Kidney capillary endothelial cell (primary cell): ENCODE measurements around the gene ETV5.
"Not testable (repeated sequence)": the region's sequence is repeated elsewhere in the genome, so short reads cannot be mapped to it uniquely, and the experiment has no call there.

Experiments used
- DNase-seq: peaks from one replicate; pipeline ENCODE4 v3.0.0-alpha.2; 2018; ENCODE audit warnings: low spot score

ETV5 gene

DNA sequence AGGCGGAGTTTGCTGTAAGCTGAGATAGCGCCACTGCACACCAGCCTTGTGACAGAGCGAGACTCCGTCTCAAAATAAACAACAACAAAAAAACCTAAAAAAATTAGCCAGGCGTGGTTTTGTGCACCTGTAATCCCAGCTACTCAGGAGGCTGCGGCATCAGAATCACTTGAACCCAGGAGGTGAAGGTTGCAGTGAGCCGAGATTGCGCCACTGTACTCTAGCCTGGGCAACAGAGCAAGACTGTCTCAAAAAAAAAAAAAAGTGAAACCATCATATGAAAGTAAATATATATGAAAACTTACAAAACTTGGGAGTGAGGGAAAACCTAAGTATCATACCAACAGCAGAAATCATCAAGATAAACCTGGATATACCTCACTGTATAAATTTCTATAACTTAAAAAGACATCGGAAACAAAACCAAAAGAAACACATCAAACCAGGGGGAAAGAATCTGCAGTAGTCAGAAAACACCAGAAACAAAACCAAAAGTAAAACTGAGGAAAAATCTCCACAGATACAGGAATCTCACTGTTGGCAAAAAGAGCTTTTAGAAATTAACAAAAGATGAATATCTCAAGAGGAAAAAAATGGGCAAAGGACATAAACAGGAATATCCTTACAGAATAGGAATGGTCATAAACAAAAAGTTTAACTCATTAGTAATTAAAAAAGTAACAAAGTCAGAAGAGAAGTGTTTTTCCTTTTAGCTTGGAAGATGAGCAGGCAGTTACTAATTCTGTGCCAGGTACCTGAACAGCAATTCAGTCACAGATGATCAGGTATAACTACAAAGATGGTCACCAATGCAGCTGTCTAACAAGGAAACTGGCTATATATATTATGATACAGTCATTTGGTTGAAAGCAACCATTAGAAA lies 41.3 kb downstream of the ETV5 start:
- no peak for DNase-seq

DNA sequence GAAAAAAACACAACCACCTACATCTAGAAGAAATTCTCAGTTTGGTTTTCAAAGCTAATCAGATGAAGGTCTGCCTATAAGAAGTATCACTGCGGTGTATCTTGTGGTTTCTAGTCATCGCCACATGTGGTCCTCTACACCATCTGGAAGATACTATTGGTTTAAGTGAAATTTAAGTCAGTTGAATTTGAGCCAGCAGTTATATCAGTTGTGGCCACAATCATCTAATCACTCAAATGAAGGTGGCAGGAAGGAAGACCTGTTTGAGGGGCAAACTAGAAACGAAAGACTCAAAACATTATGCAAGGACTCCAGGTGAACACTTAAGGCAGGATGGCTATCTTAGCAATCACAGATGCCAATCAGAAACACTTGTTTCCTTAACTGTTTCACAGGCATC lies 48.7 kb downstream of the ETV5 start:
- no peak for DNase-seq

DNA sequence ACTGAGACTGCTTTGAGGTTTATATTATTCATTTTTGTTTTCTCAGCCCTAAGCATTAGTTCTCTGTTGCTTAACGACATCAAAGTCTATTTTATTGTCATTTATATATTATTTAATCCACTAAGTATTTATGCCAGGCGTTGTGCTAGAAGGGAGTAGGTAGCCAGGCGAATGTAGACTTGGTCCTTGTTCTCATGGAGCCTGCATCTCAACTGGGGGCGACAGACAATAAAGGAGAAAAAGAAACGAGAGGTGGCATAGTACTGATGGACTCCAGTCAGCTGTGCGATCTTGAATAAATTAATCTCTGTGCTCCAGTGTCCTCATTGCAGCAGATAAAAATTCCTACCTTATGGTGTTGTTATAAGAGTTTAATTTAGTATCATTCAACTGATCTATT lies 49.7 kb downstream of the ETV5 start:
- DNase-seq: no peak

DNA sequence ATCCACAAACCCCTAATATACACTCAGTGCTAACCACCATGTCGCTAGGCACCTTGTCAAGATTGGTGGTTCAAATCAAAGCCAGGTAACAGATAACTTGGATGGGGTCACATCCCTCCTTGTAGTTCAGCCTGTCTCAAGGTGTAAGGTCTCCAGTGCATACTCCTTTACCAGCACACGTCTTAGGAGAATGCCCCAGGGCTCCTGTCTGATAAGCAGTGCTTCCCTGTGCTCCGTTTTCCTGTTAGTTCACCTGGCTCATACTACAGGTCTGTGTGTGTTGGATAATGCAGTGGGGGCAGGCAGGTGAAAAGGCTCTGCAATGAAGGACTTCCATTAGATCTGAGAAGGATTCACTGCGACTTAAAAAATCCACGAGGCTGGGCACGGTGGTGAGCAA lies 50.7 kb downstream of the ETV5 start:
- no peak for DNase-seq

DNA sequence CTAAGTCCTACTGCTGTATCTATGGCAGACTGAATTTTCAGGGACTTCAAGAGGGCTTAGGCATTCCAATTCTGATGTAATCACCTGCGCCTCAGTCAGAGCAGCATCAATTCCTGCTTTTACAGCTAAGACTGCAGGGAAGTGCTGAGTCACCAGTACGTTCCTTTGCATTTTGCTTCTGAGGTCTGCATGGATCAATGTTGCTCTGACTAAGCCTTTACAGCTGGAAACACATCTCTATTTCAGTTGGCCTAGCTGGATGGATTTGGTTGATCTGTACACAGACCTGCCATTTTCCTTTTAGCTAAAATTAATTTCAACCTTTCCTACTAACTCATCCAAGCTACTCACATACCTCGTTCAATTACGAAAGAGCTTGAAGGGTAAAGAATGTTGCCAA lies 51.3 kb downstream of the ETV5 start:
- no peak for DNase-seq

DNA sequence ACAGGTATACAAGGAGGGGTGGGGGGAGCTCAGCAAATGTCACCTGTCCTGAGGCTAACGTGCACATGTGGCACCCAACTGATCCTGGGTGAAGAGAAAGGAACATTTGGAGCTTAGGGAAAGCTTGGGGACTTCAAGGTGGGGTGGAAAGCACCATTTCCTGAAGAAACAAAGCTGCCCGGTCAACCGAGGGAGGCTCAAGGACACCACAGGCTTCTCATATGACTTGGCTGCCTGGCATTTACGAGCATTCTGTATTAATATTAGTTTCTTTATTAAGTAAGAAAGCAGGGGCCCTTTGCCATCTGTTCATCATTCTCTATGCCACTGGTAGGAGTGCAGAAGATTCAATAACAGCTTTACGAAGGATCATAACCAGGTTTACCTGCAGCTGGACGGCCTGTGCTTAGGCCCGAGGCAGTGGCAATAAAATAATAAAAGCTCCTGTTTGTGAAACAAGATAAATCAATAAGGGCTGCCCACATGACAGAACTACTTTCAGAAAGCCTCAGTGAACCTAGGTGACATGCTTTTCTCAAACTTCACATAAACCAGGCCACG lies 54.0 kb downstream of the ETV5 start:
- no peak for DNase-seq

DNA sequence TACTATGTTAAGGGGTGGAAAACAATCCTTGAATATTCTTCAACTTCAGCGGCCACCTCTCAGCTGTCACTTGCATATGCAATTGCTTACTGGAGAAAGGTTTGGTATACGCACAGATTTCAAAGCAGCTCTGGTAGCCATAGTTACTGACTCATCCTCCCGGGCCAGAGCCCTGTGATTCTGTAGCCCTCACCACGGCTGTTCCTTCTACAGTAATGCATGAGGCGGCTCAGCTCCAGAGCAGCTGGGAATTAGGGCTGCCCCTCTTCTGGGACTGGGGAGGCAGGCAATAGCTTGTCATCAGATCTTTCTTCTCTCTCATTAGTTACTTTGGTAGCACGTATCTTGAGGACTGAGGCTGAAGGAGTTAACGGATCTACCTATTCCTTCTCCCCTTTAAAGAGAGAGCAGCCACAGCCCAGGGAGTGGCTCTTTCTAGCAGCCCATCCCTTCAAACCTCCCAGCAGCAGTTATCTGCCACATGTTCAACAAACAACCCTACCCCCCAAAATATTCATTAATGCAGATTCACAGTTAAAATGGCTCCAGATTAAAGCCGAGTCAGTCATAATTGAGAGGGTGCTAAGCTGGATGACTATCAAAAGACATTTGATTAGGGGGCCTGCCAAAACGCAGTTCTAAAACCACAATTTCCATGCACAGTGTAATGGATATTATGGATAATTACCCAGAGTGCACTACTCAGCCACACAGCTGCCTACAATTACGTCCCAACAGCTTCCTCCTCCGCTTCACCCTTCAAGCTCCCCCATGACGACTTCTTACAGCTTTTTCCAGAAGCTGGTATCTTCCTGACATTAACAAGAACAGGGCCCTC lies 54.7 kb downstream of the ETV5 start:
- DNase-seq: no peak

DNA sequence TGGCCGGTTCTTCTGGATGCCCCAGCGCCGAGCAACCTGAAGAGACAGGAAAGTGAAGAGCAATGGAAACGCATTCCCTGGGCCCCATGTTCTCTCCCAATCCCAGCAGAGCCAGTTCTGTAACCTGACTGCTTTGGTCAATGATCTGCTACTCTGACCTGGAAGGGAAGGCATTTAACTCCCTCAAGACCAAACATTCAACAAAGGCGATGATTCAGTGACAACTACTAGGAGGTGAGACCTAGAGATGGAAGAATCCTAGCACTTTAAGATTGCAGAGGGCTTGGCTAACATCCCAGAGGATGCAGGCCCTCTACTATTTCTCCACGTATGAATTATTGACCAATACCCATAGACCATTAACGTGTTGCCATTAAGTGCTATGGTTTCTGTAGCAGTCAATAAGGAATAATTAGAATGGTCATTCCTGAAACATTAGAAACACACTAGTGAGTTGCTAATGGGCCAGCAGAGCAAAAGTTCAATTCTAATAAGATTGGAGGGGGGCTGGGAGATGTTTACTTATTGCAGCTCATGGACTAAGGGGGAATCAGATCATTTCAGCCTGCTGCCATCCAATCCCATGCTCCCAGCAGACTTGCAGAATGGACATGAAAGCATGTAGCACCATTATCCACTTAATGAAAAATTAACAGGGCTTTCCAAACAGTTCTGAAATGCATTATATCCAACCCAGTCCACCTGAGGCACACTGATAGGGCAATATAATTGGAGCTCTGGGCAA lies 56.6 kb downstream of the ETV5 start:
- no peak for DNase-seq

DNA sequence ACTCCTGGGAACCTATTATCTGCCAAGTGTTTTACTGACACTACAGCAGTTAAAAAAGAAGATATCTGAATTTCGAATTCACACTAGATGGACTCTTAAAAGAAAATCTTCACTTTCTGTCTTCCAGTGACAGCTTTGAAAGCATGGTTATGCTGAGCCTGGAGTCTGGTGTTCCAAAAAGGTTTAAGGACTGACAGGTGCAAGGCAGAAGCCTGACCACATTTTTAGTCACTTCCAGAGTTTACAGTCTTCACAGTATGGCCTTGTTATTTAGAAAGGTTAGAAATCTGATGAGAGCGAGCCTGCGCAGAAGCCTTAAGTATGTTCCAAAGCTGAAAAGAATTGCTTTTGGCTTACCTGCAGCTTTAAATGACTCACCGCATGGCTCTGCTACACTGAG lies 59.9 kb downstream of the ETV5 start:
- no peak for DNase-seq

DNA sequence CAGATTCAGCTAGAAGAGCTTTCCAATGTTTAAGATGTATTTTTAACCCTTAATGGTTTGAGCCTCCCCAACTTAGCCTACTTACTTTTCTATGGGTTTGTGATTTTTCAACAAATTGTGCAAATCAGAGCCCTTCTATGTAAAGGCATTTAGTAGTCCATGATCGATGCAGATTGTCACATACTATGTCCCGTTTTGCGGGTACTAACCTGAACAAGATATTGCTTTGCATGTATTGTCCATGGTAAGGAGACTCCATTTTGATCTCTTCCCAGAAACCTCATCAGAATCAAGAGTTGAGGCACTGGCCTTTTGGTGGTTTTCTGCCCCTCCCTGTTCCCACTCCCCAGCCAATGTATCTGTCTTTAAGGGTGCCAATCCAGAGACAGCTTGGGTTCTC lies 60.8 kb downstream of the ETV5 start:
- no peak for DNase-seq

DNA sequence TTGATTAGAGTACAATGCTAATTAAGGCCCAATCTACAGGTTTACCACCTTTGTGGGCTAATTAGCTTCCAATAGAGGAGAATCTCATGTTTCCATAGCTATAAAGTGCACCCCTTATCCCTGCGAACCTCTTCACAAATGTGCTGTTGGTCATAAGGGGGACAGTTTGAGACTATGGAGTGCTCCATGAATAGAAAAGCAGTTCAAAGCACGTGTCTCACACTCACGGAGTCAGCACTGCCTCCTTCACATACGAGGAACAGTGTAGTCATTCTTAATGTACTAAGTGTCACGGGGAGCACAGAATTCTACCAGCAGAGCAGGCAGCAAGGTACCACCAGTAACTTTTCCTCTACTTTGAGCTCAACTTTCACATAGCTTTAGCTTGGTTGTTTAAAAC lies 62.1 kb downstream of the ETV5 start:
- DNase-seq: no peak

DNA sequence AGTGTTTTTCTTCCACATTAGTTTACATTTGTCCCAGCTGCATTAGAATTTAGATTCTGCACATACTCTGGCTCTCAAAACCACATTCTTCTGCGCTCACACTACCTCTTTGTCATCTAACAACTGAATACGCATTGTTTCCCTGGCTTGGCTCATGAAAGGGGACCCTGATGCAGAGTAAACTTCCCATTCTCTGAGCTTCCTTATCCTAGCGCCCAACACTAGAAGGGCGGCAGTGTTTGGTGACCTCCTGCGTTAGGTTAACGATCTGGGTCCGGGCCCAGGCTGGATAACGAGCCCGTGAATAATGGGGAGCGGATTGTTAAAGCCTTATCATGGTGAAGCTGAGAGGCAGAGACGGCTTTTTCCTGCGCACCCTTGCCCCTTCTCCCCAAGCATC lies 63.9 kb downstream of the ETV5 start:
- no peak for DNase-seq

DNA sequence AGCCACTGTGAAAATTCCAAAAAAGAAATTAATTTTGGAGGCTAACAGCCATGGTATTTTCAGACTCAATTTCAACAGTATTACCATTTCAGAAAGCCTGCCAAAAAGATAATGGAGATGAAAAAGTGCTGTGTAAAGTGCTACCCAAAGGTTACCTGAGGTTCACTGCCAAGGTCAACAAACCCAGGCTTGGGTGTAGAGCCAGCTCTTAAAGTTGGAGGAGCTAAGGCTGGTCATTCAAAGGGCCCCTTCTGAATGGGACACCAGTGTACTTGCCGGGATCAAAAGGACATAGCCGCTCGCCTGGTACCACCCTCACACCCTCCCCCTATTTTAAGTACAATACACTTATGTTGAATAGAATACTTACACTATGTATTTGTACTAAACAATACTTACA lies 64.5 kb downstream of the ETV5 start:
- no peak for DNase-seq

DNA sequence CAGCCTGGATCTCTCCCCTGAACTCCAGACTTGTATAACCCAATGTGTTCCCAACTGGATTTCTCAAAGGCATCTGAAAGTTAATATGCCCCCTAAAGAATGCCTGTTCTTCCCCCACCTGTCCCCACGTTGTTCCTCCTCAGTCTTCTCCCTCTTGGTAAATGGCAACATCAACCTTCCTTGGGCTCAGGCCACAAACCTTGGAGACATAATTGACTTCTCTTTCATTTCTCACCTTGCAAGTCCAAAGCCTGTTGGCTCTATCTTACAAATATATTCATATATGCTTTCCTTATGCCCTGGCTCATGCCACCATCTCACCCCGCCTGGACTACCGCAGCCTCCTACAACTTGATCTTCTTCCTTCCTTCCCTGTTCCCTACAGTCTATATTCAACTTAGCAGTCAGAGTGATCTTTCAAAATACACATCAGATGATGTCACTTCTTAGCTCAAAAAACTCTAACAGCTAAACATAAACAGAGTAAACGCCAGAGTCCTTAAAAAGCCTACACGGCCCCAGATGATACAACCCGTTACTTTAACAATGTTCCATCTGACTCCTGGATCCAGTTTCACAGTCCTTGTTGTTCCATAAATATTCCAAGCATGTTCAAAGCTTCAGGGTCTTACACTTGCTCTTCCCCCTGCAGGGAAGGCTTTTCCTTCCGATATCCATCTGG lies 66.2 kb downstream of the ETV5 start:
- DNase-seq: no peak

DNA sequence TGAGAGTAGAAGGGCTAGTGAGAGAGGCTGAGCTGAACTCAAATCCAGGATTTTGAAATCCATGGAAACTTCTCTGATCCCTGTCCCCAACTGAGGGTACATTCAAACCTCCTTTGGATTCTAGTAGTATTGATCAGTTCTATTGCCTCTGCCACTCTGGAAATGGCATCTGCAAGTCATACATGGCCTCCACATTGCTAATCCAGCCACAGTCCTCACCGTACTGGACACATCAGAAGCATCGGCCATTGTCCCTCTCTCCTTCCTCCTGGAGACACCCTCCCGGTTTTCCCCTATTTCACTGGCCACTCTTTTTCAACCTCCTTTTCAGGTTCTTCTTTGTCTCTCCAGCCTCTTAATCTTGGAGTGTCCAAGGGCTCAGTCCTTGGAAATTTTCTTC lies 66.9 kb downstream of the ETV5 start:
- DNase-seq: no peak

DNA sequence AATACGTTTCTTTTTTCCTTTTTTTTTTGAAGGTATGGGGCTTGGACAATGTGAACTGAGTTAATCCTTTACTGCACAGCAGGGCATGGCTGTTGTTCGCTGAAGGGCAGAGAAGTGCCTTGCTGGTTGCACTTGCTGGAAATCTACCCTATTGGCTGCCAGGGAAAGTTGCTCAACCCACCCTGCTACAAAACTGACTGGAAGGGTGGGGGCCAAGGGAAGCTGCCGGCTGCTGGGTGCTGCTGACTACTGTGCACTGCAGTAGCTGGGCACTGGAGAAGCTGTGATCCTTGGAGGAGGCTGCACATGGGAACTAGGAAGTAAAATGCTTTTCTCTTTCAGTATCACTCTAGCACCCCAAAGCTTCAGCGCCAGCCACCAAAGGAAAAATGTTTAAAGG lies 70.5 kb downstream of the ETV5 start:
- DNase-seq: no peak

DNA sequence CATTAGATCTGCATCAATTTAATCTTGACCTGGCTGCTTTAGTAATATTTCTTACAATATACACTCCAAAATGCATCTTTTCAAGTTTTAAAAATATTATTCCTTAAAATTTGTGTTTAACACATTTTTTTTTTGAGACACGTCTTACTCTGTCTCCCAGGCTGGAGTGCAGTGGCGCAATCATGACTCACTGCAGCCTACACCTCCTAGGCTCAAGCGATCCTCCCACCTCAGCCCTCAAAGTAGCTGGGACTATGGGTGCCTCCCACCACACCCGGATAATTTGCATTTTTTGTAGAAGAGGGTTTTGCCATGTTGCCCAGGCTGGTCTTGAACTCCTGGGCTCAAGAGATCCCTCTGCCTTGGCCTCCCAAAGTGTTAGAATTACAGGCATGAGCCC lies 73.6 kb downstream of the ETV5 start:
- no peak for DNase-seq

DNA sequence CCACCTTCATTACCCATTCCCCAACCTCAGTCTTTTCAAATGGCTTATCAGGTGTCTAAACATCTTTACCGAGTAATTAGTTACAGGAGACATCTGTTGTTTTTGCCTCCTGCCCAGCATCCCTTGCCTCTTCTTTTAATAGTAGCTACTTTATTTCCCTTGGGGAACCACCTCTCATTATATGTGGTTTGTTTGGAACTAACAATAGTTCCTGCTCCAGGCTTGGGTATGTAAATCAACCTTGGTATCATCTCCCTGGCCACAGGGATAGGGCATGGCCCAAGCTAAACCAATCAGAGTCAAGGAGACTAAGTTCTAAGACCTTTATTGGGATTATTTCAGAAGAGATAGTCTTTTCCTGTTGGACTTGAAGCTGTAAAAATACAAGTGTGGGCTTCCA lies 76.6 kb downstream of the ETV5 start:
- DNase-seq: no peak

DNA sequence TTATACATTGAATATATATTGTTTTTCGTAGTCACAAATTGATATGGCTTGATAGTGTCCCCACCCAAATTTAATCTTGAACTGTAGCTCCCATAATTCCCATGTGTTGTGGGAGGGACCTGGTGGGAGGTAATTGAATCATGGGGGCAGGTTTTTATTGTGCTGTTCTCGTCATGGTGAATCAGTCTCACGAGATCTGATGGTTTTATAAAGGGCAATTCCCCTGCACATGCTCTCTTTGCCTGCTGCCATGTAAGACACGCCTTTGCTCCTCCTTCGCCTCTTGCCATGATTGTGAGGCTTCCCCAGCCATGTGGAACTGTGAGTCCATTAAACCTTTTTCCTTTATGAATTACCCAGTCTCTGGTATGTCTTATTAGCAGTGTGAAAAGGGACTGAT lies 82.9 kb downstream of the ETV5 start:
- DNase-seq: not testable (repeated sequence)

DNA sequence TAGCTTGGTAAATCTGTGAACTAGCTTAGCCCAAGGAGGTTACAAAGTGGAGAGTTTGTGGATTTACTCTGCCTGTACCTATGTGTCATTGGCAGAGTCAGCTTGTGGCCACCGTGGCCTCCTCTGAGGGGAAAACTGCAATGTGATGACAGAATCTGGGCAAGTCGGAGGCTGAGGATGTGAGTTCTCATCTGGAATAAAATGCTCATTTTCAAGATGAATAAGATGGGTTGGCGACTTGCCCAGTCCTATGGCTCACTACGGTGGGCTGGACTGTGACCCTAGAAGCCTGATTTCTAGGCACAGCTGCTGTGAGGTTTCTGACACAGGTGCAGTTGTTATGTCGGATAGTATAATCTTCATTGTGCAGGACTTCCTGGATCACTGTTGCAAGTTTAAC lies 83.7 kb downstream of the ETV5 start:
- DNase-seq: no peak

DNA sequence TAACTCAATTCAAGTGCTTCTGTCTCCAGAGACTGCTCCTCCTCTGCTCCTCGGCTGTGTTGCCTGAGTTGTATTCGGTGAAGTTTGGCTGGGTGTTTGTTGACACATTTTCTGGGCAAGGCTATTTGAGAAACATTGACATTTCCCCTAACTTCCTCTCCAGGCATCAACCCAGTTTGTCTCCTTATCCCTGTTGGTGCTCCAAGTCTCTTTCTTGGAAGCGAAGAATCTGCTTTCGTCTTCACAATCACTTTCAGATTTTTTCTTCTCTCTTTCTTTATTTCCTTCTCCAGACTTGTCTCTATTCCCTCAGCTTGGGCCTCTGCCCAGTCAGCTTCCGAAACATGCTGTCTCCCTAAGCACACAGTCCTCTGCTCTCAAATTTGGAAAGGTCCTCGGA lies 84.7 kb downstream of the ETV5 start:
- DNase-seq: no peak

DNA sequence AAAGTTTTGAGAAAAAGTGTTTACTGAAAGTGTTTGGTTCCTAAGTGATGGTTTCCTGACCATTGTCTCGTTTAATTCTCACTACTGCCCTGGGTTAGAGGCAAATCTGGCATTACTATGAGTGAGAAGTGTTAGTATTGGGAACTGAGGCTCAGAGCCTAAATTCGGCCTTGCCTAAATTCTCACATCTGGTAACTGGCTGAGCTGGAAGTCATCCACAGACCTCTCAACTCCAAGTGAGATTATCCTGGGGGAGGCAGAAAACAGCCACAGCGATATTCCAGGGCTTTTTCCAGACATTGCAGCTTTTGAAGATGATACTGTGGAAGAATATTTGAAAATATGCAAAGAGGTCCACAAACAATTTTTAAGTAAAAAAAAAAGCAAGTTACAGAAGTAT lies 86.0 kb downstream of the ETV5 start:
- DNase-seq: no peak
